CD4-positive, alpha-beta T cell treated with Interleukin-1 beta for 1 hour (primary cell): Measurements from ENCODE around the gene DNAJB8.

Experiments used
- DNase-seq, 2 donors: peaks; one replicate each; pipeline ENCODE4 v3.0.0-alpha.2; 2020 to 2022

Gene DNAJB8

DNA sequence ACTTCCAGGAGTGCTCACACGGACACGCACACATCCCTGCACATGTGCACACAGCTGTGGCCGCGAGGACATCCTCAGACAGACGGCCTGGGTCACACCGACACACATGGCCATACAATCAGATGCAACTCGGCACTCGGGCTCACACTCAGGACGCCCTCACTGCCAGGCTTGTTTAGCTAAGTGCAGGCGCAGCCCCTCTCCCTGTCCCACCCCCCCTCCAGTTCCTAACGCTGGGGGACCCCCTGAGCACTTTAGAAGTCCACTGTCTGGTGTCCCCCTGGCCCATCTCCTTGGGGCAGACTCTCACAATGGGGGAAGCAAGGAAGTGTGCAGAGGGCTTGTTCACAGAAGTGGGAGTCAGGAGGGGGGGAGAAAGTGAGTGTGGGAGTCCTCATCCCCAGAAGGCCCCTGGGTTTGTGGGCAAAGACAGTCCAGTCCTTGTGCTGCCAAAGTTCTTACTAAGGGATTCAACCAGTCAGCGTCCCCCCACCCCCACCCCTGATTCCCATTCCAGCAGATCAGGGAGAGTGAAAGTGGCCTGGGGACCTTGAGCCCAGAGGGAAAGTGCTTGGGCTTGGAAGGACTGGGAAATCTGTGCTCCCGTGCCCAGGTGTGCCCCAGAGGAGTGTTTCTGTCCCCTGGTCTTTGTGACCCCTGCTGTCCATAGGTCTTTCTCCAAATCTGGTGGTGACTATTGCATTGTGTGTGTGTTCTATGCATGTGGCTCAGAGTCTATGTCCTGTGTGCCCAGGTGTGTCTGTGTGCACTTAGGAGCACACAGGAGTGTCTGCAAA, 27.1 kb upstream of the DNAJB8 start:
- DNase-seq: no peak

- DNase-seq: no peak
Measured at GRCh38 chr3:128492671-128493569, 26.2 kb upstream of the DNAJB8 start, which contains the start of gene GATA2. TSS of gene GATA2 (minus strand) at chr3:128493201. CDS start at chr3:128487031, 6,170 bp downstream.

DNA sequence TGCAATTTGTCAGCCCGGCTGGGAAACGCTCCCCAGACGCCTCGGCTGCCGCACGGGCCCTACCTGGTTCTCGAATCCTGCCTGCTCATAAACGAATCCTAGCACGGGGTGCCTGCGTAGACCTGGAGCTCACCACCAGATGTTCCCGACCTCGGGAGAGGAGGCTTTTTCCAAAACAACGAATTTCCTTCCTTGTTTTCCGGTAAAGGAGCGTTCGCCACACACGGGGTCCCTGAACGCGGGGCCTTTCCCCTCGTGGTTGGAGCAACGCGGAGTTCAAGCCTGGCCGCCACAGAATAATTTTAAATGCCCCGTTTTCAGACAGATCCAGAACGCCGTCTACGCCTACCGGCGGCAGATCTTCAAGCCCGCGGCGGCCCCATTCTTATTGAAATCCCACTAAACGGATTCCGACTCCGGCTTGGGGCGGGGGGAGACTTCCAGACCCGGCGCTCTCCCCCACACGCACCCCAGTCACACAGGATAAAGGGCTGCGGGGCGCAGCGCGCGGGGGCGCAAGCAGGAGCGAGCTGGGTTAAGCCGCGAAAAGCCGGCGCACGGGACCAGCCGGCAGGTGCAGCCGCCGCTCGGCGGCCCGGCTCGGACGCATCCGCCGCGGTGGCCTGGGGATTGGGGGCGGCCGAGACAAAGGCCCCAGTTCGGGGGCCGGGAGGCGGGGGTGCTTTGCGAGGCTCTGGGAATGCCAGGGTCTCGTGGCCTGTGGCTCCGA, 25.4 kb upstream of the DNAJB8 start:
- DNase-seq: no peak

- DNase-seq: no peak
Measured at GRCh38 chr3:128491691-128491940, 24.9 kb upstream of the DNAJB8 start.

- no peak for DNase-seq
Measured at GRCh38 chr3:128490915-128491690, 24.4 kb upstream of the DNAJB8 start.

GRCh38 chr3:128490650-128490914, 23.9 kb upstream of the DNAJB8 start:
- no peak for DNase-seq

GRCh38 chr3:128489927-128490649, 23.4 kb upstream of the DNAJB8 start:
- no peak for DNase-seq

DNA sequence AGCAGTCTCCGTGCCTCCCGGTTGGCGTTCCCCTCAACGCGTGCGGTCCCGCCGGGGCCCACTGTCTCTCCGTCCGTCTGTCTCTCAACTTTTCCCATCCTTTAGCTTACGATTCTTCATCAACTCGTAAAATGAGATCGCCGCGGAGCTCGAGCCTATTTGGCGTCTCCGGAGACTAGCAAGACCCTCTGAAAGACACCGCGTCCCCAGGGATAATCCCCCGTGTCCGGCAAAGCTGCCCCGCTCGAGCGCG, 22.9 kb upstream of the DNAJB8 start:
- DNase-seq: no peak

DNA sequence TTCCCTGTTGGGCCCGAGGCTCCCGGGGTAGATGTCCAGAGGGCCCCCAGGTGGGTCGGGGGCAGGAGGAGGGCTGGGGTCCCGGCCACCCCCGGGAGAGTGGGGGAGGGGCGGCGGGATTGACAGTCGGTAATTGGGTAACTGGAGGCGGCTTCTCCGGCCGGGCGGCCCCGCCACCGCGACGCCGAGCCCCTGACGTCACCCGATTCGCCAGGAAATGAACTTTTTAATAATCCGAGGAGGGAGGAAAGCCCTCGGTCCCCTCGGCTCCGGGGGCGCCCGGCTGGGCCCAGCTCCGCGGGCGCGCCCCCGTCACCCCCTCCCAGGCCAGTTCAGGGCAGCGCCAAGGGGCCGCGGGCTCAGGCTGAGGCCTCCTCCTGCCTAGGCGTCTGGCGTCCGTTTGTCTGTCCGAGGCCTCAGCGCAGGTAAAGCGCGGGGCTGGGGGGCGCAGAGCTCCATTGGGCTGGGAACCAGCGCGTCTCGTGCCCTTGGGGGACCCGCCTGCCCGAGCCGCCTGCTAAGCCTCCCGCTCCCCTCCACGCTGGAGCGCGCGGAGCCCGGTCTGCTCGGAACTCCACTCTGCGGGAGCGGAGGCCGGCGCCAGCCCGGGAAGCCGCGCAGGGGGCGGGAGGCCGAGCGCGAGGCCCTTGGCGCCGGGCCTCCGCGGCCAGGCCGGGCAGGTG, 22.4 kb upstream of the DNAJB8 start:
- DNase-seq: peak in 1 of 2 donors; percentile 36

- DNase-seq: no peak
Measured at GRCh38 chr3:128488636-128488990, 21.9 kb upstream of the DNAJB8 start.

DNA sequence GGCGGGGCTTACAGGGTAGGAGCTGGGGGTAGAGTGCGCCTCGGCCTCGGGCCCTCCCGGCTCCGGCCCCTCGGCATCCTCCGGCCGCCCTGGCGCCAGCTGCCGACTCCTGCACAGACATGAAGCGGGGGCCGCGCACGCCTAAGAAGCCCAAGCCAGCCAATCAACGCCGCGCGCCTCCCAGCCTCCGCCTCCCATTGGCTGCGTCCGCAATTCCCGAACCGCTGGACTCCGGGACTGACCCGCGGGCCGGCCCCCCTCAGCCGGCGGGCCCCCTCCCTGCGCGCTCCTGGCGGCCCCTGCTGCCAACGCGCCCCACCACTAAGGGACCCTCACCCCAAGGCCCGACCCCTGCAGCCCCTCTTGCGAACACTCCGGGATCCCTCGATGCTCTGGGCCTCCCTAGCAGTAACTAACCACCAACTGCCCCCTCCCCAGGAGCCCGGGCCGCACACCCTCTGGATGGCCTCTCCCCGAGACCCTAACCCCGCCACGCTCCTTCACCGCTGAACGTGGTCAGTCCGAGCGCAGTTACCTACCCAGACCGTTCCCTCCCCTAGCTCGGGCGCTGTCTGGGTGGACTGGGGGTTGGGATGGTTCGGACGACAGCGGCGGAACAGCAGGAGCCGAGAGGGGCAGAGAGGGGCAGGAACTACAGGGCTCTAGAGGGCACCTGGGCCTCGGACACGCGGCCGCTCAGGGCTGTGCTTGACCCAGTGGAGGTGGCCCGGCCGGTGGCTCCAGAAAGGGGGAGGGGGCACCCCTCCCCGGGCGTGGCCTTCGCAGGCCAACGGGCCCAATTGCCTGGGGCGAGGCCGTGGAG, 21.3 kb upstream of the DNAJB8 start:
- peak in 1 of 2 donors; percentile 33 for DNase-seq

- no peak for DNase-seq
Measured at GRCh38 chr3:128487538-128487812, 20.8 kb upstream of the DNAJB8 start.

DNA sequence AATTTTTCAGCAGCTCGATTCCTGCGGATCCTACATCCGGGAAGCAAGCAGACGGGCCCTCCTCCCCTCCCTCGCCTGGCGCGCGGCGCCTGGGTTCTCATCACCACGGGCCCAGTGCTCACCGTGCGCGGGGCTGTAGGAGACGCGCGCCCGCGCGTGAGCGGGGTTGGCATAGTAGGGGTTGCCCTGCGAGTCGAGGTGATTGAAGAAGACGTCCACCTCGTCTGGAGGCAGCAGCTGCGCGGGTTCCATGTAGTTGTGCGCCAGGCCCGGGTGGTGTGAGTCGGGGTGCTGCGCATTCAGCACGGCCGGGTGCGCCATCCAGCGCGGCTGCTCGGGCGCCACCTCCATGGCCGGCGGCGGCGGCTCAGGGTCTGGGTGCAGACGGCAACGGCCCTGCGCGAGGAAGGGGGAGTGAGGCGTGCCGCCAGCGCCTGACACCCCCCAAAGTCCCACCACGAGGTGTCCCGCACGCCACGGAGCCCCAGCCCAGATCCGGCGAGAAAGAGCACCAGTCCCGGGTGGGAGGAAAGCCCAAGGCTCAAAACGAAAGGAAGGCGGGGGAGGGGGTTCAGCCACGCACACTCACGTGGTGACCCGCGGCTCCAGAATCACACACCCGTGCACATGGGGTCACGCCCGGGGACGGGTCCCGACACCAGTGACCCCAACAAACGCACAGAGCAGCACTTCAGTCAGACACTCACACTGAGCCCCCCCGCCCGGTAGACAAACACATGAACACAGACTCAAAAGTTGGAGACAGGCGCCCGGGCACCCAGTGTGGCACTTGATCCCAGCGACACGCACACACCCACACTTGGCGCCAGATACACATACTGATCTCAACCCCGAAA, 20.2 kb upstream of the DNAJB8 start:
- DNase-seq: no peak

DNA sequence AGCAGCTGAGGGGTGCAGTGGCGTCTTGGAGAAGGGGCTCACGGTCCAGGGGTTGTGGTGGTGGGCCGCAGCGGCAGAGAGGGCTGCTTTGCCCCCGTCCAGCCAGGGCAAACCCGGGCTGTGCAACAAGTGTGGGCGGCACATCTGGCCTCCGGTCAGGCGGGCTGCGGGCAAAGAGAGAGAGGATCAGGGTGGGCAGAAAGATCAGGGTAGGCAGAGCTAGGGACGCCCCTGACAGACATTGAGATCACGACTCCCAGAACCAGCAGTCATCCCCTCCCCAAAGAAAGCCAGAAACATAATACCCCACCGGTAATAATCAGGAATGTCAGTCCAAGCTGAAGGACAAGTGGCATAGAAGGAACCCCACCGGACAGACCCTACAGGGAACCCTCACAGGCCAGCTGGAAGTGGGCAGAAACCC, 19.5 kb upstream of the DNAJB8 start:
- no peak for DNase-seq

GRCh38 chr3:128485282-128486204, 18.9 kb upstream of the DNAJB8 start:
- no peak for DNase-seq

DNA sequence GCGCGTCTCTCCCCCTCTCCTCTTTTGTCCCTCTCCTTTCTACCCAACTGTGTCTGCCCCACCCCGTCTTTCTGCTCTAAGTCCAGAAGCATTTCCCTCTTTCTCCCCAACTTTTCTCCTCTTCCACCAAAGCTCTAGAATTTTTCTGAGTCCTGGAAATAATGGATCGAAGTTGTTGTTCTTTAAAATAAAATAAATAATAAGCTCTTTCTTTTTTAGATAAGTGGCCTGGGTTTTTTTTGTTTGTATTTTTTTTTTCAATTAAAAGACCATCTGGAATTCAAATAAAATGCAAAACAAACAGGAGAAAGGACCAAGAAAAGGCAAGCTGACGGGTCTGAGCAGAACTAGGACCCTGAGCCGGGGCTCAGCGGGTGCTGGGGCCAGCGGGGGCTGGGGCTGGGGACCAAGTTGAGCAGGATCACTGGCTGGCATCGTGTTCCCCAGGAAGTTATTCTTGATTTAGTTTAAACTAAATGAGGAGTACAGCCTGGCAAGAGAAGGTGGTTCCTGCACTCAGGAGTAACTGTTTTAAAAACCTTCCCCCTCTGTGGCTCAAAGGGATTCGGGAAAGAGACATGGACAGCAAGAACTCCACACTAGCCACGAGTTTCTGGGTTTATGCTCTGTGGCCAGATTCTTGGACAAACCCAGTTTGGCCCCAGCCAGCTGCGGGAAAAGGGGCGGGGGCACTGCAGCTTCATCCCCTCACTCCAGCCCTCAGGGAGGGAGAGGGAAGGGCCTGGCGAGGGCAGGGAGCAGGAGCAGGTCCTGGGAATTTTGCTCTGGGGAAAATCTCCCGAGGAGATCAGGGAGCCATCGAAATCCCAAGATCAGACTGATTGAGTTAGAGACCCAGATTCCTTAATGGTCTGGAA, 18.0 kb upstream of the DNAJB8 start:
- no peak for DNase-seq

GRCh38 chr3:128483657-128484403, 17.1 kb upstream of the DNAJB8 start:
- no peak for DNase-seq
